Trophoblast cell (in vitro differentiated cells and primary cell): ENCODE results near the gene ZFAND3.

Source experiments
- DNase-seq, 2 donors: peaks; one replicate each; pipeline ENCODE4 v3.0.0-alpha.2; 2016
- H2AFZ ChIP-seq: 2 replicates; pipeline ENCODE4 v1.6.1; 2013; ENCODE audit warnings: low read length, moderate library complexity, mild to moderate bottlenecking; ENCODE audit not compliant: insufficient read depth, poor library complexity
- H2AK5ac ChIP-seq: 2 replicates; pipeline ENCODE4 v1.6.1; 2013; ENCODE audit warnings: mild to moderate bottlenecking, low read length
- H2BK120ac ChIP-seq: 2 replicates; pipeline ENCODE4 v1.6.1; 2013; ENCODE audit warnings: low read length, mild to moderate bottlenecking, moderate library complexity; ENCODE audit not compliant: insufficient read depth, poor library complexity
- H2BK12ac ChIP-seq: 2 replicates; pipeline ENCODE4 v1.6.1; 2013; ENCODE audit warnings: mild to moderate bottlenecking, low read length, moderate library complexity
- H2BK5ac ChIP-seq: 2 replicates; pipeline ENCODE4 v1.6.1; 2013; ENCODE audit warnings: low read length, low read depth, moderate library complexity, mild to moderate bottlenecking; ENCODE audit not compliant: poor library complexity
- H3K14ac ChIP-seq: 2 replicates; pipeline ENCODE4 v1.6.1; 2013; ENCODE audit warnings: mild to moderate bottlenecking, low read length
- H3K18ac ChIP-seq: 2 replicates; pipeline ENCODE4 v1.6.1; 2013; ENCODE audit warnings: mild to moderate bottlenecking, low read length
- H3K23ac ChIP-seq: 2 replicates; pipeline ENCODE4 v1.6.1; 2013; ENCODE audit warnings: low read length
- H3K27ac ChIP-seq: 2 replicates; pipeline ENCODE4 v1.5.1; 2013; ENCODE audit warnings: low read depth, mild to moderate bottlenecking, inconsistent platforms, low read length, moderate library complexity
- H3K27me3 ChIP-seq: 2 replicates; pipeline ENCODE4 v1.6.1; 2013; ENCODE audit warnings: inconsistent platforms, mild to moderate bottlenecking, low read length, moderate library complexity; ENCODE audit not compliant: insufficient read depth
- H3K36me3 ChIP-seq, 2 experiments: 1 replicate in 1 of 2; 2 replicates in 1 of 2; pipeline ENCODE4 v1.6.1; 2013; ENCODE audit warnings: low read length in 2 of 2, mild to moderate bottlenecking in 2 of 2, moderate library complexity in 1 of 2; ENCODE audit not compliant: insufficient read depth in 2 of 2, control insufficient read depth in 1 of 2
- H3K4ac ChIP-seq: 2 replicates; pipeline ENCODE4 v1.6.1; 2013; ENCODE audit warnings: low read depth, mild to moderate bottlenecking, low read length, moderate library complexity
- H3K4me1 ChIP-seq, 2 experiments: 1 replicate in 1 of 2; 2 replicates in 1 of 2; pipeline ENCODE4 v1.6.1; 2013; ENCODE audit warnings: low read length in 2 of 2, mild to moderate bottlenecking in 2 of 2, moderate library complexity in 1 of 2; ENCODE audit not compliant: insufficient read depth in 2 of 2, control insufficient read depth in 1 of 2
- H3K4me2 ChIP-seq: 2 replicates; pipeline ENCODE4 v1.6.1; 2013; ENCODE audit warnings: inconsistent platforms, mild to moderate bottlenecking, low read length, moderate library complexity
- H3K4me3 ChIP-seq: 2 replicates; pipeline ENCODE4 v1.5.1; 2013; ENCODE audit warnings: mild to moderate bottlenecking, low read depth, low read length, inconsistent platforms
- H3K79me1 ChIP-seq: one replicate; pipeline ENCODE4 v1.6.1; 2013; ENCODE audit warnings: low read length
- H3K79me2 ChIP-seq: 2 replicates; pipeline ENCODE4 v1.6.1; 2013; ENCODE audit warnings: low read length, mild to moderate bottlenecking; ENCODE audit not compliant: control insufficient read depth, insufficient read depth, poor library complexity
- H3K9ac ChIP-seq: 2 replicates; pipeline ENCODE4 v1.6.1; 2013; ENCODE audit warnings: mild to moderate bottlenecking, low read length
- H3K9me3 ChIP-seq: 2 replicates; pipeline ENCODE4 v1.6.1; 2013; ENCODE audit warnings: low read depth, mild to moderate bottlenecking, control low read depth, inconsistent platforms, low read length; ENCODE audit not compliant: insufficient read depth
- H4K12ac ChIP-seq: 2 replicates; pipeline ENCODE4 v1.6.1; 2013; ENCODE audit warnings: low read depth, mild to moderate bottlenecking, low read length, moderate library complexity
- H4K8ac ChIP-seq: 2 replicates; pipeline ENCODE4 v1.6.1; 2013; ENCODE audit warnings: low read depth, mild to moderate bottlenecking, low read length, moderate library complexity
- H4K91ac ChIP-seq: one replicate; pipeline ENCODE4 v1.6.1; 2013; ENCODE audit warnings: low read depth, mild to moderate bottlenecking, low read length, moderate library complexity
- WGBS: extraction: QIAGEN DNeasy Blood & Tissue Kit; methylation state at CpG from one replicate; pipeline ENCODE4 v1.1.7; 2013; ENCODE audit warnings: missing lambda C conversion rate; ENCODE audit not compliant: insufficient read length, insufficient coverage; ENCODE audit errors: extremely low coverage; 5-methylcytosine and 5-hydroxymethylcytosine counted together

ZFAND3 gene

GRCh38 chr6:37793067-37793466 is 26.5 kb upstream of the ZFAND3 start:
- Histone ChIP-seq H3K9ac (no peak overlapping the region), H3K23ac (no peak overlapping the region), H4K91ac (no peak overlapping the region), H3K27me3 (no peaks in the 10 kb centered on the region), H3K79me1 (no peaks in the 10 kb centered on the region), H2BK120ac (peak overlapping the region; percentile 57), H3K14ac (no peak overlapping the region), H3K4me2 (no peak overlapping the region), H3K4me1 (peaks cover 0 to 9% of the 10 kb centered on the region in 2 experiments), H2BK5ac (no peak overlapping the region), H2BK12ac (no peak overlapping the region), H3K9me3 (no peaks in the 10 kb centered on the region), H2AFZ (no peak overlapping the region), H3K4me3 (no peak overlapping the region), H3K27ac (no peak overlapping the region), H2AK5ac (no peak overlapping the region), H3K36me3 (no peaks in the 10 kb centered on the region), H4K12ac (no peak overlapping the region), H4K8ac (no peak overlapping the region), H3K79me2 (no peaks in the 10 kb centered on the region), H3K4ac (no peak overlapping the region), H3K18ac (no peak overlapping the region)
- no CpG with 5 or more reads among the region's 6 CpGs for whole genome bisulfite sequencing
- peak; percentile 92 to 95 for DNase-seq

GRCh38 chr6:37794825-37795224 is 24.7 kb upstream of the ZFAND3 start:
- Histone ChIP-seq H3K18ac (no peak overlapping the region), H3K4me1 (peaks cover 0 to 9% of the 10 kb centered on the region in 2 experiments), H3K27me3 (no peaks in the 10 kb centered on the region), H2BK12ac (no peak overlapping the region), H3K79me2 (no peaks in the 10 kb centered on the region), H3K79me1 (no peaks in the 10 kb centered on the region), H3K23ac (no peak overlapping the region), H3K27ac (no peak overlapping the region), H3K9me3 (no peaks in the 10 kb centered on the region), H3K4me3 (no peak overlapping the region), H3K4me2 (no peak overlapping the region), H2BK120ac (no peak overlapping the region), H3K4ac (no peak overlapping the region), H2AFZ (no peak overlapping the region), H3K14ac (no peak overlapping the region), H4K12ac (no peak overlapping the region), H3K36me3 (no peaks in the 10 kb centered on the region), H2BK5ac (no peak overlapping the region), H3K9ac (no peak overlapping the region), H4K8ac (no peak overlapping the region), H4K91ac (no peak overlapping the region), H2AK5ac (no peak overlapping the region)
- no CpG with 5 or more reads among the region's 1 CpG for WGBS
- DNase-seq: no peak

GRCh38 chr6:37798436-37799262 is 20.9 kb upstream of the ZFAND3 start:
- H3K4ac ChIP-seq: no peak overlapping the region
- H3K9me3 ChIP-seq: no peaks in the 10 kb centered on the region
- no peak overlapping the region for H4K8ac ChIP-seq
- H4K91ac ChIP-seq: no peak overlapping the region
- no peak overlapping the region for H4K12ac ChIP-seq
- no peak overlapping the region for H2BK5ac ChIP-seq
- no peak overlapping the region for H3K18ac ChIP-seq
- no peaks in the 10 kb centered on the region for H3K27me3 ChIP-seq
- H2AFZ ChIP-seq: no peak overlapping the region
- H3K79me1 ChIP-seq: no peaks in the 10 kb centered on the region
- H3K27ac ChIP-seq: no peak overlapping the region
- no peak overlapping the region for H2BK12ac ChIP-seq
- H3K23ac ChIP-seq: no peak overlapping the region
- no peaks in the 10 kb centered on the region for H3K79me2 ChIP-seq
- no peak overlapping the region for H3K9ac ChIP-seq
- no peak overlapping the region for H2BK120ac ChIP-seq
- no peak overlapping the region for H2AK5ac ChIP-seq
- no peaks in the 10 kb centered on the region for H3K36me3 ChIP-seq
- H3K4me1 ChIP-seq: peaks cover 0 to 2% of the 10 kb centered on the region in 2 experiments
- DNase-seq: no peak
- no peak overlapping the region for H3K14ac ChIP-seq
- H3K4me2 ChIP-seq: no peak overlapping the region
- WGBS: no CpG with 5 or more reads among the region's 11 CpGs
- no peak overlapping the region for H3K4me3 ChIP-seq

- DNase-seq: no peak
- H3K27ac ChIP-seq: no peak overlapping the region
- no peak overlapping the region for H3K14ac ChIP-seq
- H3K36me3 ChIP-seq: no peaks in the 10 kb centered on the region
- no peak overlapping the region for H3K9ac ChIP-seq
- H3K4ac ChIP-seq: no peak overlapping the region
- H3K79me1 ChIP-seq: no peaks in the 10 kb centered on the region
- no peaks in the 10 kb centered on the region for H3K9me3 ChIP-seq
- no peak overlapping the region for H2BK5ac ChIP-seq
- WGBS: no CpG with 5 or more reads among the region's 5 CpGs
- H4K91ac ChIP-seq: no peak overlapping the region
- no peak overlapping the region for H3K4me2 ChIP-seq
- no peaks in the 10 kb centered on the region for H3K27me3 ChIP-seq
- no peak overlapping the region for H2BK120ac ChIP-seq
- no peak overlapping the region for H2AK5ac ChIP-seq
- H3K23ac ChIP-seq: no peak overlapping the region
- H3K18ac ChIP-seq: no peak overlapping the region
- H3K79me2 ChIP-seq: no peaks in the 10 kb centered on the region
- no peak overlapping the region for H4K12ac ChIP-seq
- H3K4me3 ChIP-seq: no peak overlapping the region
- no peak overlapping the region for H2BK12ac ChIP-seq
- peaks cover 0 to 2% of the 10 kb centered on the region in 2 experiments for H3K4me1 ChIP-seq
- H4K8ac ChIP-seq: no peak overlapping the region
- H2AFZ ChIP-seq: no peak overlapping the region
Observed at GRCh38 chr6:37799263-37799644, 20.3 kb upstream of the ZFAND3 start.
